ENCODE data around the gene MFRP.

DNA sequence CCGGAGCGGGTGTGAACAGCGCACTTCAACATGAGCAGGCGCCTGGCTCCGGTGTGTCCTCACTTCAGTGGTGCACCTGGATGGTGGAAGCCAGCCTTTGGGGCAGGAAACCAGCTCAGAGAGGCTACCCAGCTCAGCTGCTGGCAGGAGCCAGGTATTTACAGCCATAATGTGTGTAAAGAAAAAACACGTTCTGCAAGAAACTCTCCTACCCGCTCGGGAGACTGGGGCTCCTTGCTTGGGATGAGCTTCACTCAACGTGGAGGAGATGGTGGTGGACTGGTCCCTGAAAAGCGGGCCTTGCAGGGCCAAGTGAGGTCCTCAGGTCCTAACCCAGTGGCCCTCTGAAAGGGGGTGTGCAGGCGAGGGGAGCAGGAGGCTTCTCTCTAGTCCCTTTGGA is 37.1 kb downstream of the MFRP start:
- TF ChIP-seq, protein P1, sequence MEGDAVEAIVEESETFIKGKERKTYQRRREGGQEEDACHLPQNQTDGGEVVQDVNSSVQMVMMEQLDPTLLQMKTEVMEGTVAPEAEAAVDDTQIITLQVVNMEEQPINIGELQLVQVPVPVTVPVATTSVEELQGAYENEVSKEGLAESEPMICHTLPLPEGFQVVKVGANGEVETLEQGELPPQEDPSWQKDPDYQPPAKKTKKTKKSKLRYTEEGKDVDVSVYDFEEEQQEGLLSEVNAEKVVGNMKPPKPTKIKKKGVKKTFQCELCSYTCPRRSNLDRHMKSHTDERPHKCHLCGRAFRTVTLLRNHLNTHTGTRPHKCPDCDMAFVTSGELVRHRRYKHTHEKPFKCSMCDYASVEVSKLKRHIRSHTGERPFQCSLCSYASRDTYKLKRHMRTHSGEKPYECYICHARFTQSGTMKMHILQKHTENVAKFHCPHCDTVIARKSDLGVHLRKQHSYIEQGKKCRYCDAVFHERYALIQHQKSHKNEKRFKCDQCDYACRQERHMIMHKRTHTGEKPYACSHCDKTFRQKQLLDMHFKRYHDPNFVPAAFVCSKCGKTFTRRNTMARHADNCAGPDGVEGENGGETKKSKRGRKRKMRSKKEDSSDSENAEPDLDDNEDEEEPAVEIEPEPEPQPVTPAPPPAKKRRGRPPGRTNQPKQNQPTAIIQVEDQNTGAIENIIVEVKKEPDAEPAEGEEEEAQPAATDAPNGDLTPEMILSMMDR (IDR thresholded peaks at IDR 0.05 in 2 of 3, conservative IDR thresholded peaks at IDR 0.05 in 1 of 3; ENCODE audit: control insufficient read depth in 2 of 3, extremely low read depth in 1 of 3, insufficient read depth in 1 of 3, low read depth in 3 of 3, low read length in 3 of 3): no peak
- TF ChIP-seq EP300 (IDR thresholded peaks at IDR 0.05; ENCODE audit: borderline replicate concordance in 1 of 2, control insufficient read depth in 1 of 2, low read depth in 2 of 2, low read length in 2 of 2): no peak
- TF ChIP-seq SIN3A (IDR thresholded peaks at IDR 0.05; ENCODE audit: low read depth, low read length): no peak
- TF ChIP-seq, protein P2, sequence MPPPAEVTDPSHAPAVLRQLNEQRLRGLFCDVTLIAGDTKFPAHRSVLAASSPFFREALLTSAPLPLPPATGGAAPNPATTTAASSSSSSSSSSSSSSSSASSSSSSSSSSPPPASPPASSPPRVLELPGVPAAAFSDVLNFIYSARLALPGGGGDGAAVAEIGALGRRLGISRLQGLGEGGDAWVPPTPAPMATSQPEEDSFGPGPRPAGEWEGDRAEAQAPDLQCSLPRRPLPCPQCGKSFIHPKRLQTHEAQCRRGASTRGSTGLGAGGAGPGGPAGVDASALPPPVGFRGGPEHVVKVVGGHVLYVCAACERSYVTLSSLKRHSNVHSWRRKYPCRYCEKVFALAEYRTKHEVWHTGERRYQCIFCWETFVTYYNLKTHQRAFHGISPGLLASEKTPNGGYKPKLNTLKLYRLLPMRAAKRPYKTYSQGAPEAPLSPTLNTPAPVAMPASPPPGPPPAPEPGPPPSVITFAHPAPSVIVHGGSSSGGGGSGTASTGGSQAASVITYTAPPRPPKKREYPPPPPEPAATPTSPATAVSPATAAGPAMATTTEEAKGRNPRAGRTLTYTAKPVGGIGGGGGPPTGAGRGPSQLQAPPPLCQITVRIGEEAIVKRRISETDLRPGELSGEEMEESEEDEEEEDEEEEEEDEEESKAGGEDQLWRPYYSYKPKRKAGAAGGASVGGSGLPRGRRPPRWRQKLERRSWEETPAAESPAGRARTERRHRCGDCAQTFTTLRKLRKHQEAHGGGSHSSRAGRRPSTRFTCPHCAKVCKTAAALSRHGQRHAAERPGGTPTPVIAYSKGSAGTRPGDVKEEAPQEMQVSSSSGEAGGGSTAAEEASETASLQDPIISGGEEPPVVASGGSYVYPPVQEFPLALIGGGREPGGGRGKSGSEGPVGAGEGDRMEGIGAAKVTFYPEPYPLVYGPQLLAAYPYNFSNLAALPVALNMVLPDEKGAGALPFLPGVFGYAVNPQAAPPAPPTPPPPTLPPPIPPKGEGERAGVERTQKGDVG (CRISPR knock-in tag; IDR thresholded peaks at IDR 0.05): no peak
- TF ChIP-seq CHD1 (IDR thresholded peaks at IDR 0.05; ENCODE audit: low read depth, low read length): no peak
- no peak for TF ChIP-seq HDAC2 (IDR thresholded peaks at IDR 0.05)
- TF ChIP-seq, protein P3, sequence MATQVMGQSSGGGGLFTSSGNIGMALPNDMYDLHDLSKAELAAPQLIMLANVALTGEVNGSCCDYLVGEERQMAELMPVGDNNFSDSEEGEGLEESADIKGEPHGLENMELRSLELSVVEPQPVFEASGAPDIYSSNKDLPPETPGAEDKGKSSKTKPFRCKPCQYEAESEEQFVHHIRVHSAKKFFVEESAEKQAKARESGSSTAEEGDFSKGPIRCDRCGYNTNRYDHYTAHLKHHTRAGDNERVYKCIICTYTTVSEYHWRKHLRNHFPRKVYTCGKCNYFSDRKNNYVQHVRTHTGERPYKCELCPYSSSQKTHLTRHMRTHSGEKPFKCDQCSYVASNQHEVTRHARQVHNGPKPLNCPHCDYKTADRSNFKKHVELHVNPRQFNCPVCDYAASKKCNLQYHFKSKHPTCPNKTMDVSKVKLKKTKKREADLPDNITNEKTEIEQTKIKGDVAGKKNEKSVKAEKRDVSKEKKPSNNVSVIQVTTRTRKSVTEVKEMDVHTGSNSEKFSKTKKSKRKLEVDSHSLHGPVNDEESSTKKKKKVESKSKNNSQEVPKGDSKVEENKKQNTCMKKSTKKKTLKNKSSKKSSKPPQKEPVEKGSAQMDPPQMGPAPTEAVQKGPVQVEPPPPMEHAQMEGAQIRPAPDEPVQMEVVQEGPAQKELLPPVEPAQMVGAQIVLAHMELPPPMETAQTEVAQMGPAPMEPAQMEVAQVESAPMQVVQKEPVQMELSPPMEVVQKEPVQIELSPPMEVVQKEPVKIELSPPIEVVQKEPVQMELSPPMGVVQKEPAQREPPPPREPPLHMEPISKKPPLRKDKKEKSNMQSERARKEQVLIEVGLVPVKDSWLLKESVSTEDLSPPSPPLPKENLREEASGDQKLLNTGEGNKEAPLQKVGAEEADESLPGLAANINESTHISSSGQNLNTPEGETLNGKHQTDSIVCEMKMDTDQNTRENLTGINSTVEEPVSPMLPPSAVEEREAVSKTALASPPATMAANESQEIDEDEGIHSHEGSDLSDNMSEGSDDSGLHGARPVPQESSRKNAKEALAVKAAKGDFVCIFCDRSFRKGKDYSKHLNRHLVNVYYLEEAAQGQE (IDR thresholded peaks at IDR 0.05; ENCODE audit: low read depth, low read length): no peak
- TF ChIP-seq GABPA (IDR thresholded peaks at IDR 0.05; ENCODE audit: low read depth): no peak
- no peak for TF ChIP-seq EGR1 (IDR thresholded peaks at IDR 0.05; ENCODE audit: borderline replicate concordance in 1 of 2, low read depth in 2 of 2, low read length in 2 of 2)
- TF ChIP-seq NRF1 (conservative IDR thresholded peaks at IDR 0.05; ENCODE audit: low read depth, low read length): no peak
- TF ChIP-seq TAF1 (IDR thresholded peaks at IDR 0.05; ENCODE audit: borderline replicate concordance, low read depth, low read length): no peak
- no peak for TF ChIP-seq JUND (IDR thresholded peaks at IDR 0.05; ENCODE audit: low read depth, low read length)
